Activated CD4-positive, alpha-beta T cell treated with anti-CD3 and anti-CD28 coated beads for 24 hours (primary cell): ENCODE results near the gene ID3.

Source experiments
- DNase-seq, 2 donors: peaks; one replicate each; pipeline ENCODE4 v3.0.0-alpha.2; 2020; ENCODE audit warnings: low read depth in 2 of 2

The ID3 gene

DNA sequence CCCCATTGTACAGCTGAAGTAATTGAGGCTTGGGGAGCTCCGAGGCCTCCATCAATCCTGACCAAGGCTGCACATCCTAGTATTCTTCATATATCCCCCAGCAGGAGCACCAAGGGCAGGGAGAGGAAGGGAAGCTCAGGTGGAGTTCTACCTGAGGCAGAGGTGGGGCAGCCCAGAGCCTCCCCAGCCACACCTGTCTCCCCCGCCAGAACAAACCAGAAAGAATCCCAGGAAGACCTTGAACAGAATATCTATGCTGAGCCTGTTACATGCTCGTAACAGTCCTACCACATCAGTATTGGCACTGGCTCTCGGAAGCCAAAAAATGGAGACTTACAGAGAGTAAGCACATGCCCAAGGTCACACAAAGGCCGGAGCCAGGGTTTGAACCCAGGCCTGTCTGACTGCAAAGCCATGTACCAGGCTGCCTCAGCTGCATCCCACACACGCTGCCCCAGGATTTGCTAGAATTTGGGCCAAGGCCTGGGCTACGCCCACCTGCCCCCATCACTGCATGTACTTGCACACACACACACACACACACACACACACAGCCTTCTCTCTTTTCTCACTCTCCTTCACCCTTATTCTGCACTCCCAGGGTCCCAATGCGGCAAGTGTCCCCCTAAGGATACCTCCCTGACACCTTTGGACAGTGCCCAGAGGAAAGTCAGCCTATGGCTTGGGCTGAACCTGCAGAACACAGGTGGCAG lies 32.8 kb downstream of the ID3 start:
- no peak for DNase-seq

GRCh38 chr1:23525558-23526250 lies 33.6 kb downstream of the ID3 start:
- DNase-seq: no peak

DNA sequence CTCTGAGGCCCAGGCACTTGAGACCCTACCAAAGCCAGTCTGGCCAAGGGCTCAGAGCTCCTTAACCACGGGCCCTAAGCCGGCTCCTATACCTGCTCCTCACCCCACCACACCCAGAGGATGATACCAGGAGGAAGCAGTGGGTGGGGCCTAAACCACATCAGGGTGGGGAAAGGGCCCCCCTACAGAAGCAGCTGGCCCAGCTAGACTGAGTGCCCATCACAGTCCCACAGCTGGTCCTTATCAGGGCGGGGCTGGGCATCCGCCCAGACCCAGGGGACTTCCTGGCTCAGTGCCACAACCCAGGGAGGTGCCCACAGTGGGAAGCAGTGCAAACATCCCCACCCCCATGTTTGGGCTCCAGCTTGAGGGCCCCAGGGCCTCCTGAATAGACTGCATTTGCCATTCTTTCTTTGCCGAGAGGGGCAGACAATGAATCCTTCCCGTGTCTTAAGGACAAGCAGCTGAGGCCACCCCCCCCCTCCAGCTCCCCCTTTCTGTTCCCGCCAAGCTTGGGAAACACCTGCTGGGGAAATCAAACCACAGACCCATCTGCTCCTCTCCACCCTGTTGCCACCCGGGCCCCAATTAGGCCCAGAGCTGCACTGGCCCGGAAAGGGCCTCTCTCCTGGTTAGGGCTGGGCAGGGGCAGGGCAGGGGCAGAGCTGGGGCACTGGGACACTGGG lies 34.4 kb downstream of the ID3 start:
- DNase-seq: no peak

GRCh38 chr1:23524163-23524562 lies 35.1 kb downstream of the ID3 start:
- DNase-seq: no peak

GRCh38 chr1:23522244-23522982 lies 36.9 kb downstream of the ID3 start:
- no peak for DNase-seq

DNA sequence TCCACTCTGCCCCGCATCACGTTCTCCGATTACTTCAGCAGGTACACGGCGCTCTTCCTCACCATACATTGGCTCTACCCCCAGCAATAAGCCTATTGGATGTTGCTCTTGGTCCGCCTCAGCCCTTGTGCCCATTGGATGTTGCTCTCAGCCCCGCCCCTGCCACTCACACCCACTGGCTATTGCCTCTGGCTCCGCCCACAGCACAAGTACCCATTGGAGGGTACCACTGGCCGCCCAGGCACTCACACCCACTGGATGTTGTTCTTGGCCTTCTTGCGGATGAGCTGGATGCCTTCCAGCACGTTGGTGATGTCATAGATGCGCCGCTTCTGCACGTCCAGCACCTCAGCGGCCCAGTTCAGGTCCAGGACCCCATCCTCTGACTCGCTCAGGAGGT lies 37.7 kb downstream of the ID3 start:
- no peak for DNase-seq

- DNase-seq: no peak
Measured at GRCh38 chr1:23517581-23517980, 41.7 kb downstream of the ID3 start.

GRCh38 chr1:23515905-23516304 lies 43.4 kb downstream of the ID3 start:
- DNase-seq: no peak

DNA sequence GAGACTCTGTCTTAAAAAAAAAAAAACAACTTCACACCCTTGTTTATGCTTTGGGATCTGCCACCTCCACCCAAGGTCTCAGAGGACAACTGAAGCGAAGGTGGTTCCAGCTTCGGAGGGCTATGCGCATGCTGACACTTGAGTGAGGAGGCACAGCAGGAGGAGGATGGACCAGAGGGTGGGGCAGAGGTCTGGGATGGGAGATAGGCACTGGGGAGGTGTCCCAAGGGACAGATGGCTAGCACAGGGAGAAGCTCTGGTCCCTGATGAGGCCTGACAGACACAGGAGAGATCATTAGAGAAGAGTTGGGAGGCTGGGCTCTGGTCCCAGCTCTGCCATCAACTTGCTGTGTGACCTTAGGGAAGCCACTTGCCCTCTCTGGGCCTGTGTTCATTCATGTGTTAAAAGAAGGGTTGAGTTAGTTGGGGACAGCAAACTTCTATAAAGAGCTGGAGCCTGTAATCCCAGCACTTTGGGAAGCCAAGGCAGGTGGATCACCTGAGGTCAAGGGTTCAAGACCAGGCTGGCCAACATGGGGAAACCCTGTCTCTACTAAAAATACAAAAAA lies 45.1 kb downstream of the ID3 start:
- no peak for DNase-seq

GRCh38 chr1:23509896-23510295 lies 49.4 kb downstream of the ID3 start:
- DNase-seq: no peak
